A673 (cell line): Measurements from ENCODE around the gene PLD4.

ENCODE experiments used
- EZH2 ChIP-seq: fragments of 200-600 bp; sonication (generic); IDR thresholded peaks from 2 replicates; pipeline ENCODE4 v1.6.1; 2017; ENCODE audit warnings: borderline replicate concordance, low read depth, mild to moderate bottlenecking, mixed read lengths, antibody characterized with exemption, low read length; ENCODE audit not compliant: poor library complexity, severe bottlenecking
- TF ChIP-seq, protein P1 (sequence below): fragments of 300-800, 200-600 bp; sonication (generic); conservative IDR thresholded peaks from 2 replicates; pipeline ENCODE4 v1.5.1; 2017; ENCODE audit warnings: low read depth, mild to moderate bottlenecking, antibody characterized with exemption, low read length, moderate library complexity, mixed read lengths

DNA sequence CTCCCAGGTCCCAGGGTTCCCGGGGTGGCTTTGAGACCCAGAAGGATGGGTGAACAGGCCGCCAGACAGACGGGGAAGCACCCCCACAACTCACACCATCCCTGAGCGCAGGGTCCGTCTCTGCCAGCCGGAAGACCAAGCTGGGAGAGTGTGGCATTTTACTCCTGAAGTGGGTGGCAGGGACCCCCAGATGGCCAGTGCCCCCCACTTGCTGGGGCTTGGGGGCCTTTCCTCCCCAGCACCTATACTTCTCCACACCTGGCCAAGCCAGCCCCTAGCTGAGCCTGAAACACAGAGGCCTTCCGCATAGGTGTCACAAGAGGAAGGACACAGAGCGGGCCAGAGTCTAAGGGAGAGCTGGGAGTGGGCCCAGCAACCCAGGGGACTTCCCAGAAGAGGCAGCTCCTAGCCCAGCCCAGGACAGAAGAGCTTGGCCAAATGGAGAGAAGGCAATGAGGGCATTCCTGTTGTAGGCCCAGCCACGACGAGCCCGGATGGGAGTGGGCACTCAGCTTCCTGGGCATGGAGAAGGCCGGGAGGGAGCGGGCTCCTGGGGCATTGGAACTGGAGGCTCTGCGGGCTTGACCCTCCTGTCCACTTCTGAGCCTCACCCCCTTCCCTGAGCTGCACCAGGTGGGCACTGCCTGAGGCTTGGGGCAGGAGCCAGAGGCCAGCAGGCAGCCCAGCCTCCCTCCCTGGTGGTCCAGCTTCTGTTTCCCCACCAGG, 50.1 kb downstream of the PLD4 start:
- no peak for TF ChIP-seq EZH2
- TF ChIP-seq, protein P1, sequence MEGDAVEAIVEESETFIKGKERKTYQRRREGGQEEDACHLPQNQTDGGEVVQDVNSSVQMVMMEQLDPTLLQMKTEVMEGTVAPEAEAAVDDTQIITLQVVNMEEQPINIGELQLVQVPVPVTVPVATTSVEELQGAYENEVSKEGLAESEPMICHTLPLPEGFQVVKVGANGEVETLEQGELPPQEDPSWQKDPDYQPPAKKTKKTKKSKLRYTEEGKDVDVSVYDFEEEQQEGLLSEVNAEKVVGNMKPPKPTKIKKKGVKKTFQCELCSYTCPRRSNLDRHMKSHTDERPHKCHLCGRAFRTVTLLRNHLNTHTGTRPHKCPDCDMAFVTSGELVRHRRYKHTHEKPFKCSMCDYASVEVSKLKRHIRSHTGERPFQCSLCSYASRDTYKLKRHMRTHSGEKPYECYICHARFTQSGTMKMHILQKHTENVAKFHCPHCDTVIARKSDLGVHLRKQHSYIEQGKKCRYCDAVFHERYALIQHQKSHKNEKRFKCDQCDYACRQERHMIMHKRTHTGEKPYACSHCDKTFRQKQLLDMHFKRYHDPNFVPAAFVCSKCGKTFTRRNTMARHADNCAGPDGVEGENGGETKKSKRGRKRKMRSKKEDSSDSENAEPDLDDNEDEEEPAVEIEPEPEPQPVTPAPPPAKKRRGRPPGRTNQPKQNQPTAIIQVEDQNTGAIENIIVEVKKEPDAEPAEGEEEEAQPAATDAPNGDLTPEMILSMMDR = no peak
